Neural progenitor cell (in vitro differentiated cells): ENCODE measurements around the gene ARID5A.

Source experiments
- EZH2 ChIP-seq: fragments of 200-600 bp; sonication (generic); IDR thresholded peaks from 2 replicates; pipeline ENCODE4 v1.6.1; 2017; ENCODE audit warnings: antibody characterized with exemption, mild to moderate bottlenecking, moderate library complexity
- EZH2phosphoT487 ChIP-seq: fragments of 200-600 bp; sonication (generic); IDR thresholded peaks from 2 replicates; pipeline ENCODE4 v1.6.1; 2017; ENCODE audit warnings: antibody characterized with exemption
- TF ChIP-seq, protein P1 (sequence below): fragments of 200-600 bp; sonication (generic); IDR thresholded peaks from 2 replicates; pipeline ENCODE4 v1.5.1; 2017; ENCODE audit warnings: antibody characterized with exemption, mild to moderate bottlenecking

DNA sequence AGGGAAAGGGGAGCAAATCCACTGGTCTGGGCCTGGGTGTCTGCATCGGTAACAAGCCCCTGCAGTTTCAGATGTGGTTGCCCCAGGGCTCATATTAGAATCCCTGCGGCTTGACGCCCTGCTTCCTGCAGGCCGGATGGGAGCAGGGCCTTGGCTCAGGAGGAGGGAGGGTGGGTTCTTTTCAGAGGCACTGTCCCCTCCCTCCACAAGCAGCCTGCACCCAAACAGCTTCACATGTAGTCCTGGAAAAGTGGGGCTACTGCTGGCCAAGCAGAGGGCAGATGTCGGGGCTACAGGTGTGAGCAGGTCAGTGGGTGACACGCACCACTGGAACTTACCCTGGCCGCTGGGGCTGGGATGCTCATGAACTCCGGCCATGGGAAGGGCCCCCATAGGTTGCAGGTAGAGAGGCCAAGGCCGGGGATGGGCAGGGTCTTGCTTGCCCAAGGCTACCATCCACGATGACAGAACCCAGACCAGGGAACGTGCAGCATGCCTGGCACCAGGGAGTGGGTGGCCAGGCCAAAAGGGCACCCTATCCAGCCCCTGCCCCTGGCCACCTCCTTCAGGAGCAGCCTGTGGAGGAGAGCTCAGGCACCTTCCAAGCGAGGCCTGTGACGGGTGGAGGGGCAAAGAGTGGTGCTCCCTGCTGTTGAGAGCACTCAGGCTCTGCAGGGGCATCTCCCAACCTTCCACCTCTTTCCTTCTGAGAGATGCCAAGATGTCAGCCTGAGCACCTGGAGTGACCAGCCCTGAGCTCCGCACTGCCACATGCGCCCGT, 16.8 kb downstream of the ARID5A start:
- TF ChIP-seq, protein P1, sequence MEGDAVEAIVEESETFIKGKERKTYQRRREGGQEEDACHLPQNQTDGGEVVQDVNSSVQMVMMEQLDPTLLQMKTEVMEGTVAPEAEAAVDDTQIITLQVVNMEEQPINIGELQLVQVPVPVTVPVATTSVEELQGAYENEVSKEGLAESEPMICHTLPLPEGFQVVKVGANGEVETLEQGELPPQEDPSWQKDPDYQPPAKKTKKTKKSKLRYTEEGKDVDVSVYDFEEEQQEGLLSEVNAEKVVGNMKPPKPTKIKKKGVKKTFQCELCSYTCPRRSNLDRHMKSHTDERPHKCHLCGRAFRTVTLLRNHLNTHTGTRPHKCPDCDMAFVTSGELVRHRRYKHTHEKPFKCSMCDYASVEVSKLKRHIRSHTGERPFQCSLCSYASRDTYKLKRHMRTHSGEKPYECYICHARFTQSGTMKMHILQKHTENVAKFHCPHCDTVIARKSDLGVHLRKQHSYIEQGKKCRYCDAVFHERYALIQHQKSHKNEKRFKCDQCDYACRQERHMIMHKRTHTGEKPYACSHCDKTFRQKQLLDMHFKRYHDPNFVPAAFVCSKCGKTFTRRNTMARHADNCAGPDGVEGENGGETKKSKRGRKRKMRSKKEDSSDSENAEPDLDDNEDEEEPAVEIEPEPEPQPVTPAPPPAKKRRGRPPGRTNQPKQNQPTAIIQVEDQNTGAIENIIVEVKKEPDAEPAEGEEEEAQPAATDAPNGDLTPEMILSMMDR: no peak
- TF ChIP-seq EZH2 (no peak), EZH2phosphoT487 (no peak)
